Large intestine (tissue), 3 donors: Measurements from ENCODE around the gene FBXL7. TPM values are rescaled to one million over a fixed set of nuclear protein-coding genes. Genes with fewer than 3 reads are reported as not detected.

Source experiments
- DNase-seq, 2 donors: peaks; one replicate each; pipeline versions ENCODE4 v3.0.0 to v3.0.0-alpha.2; 2013
- H3K27ac ChIP-seq: one replicate; pipeline ENCODE4 v1.5.1; 2013; ENCODE audit warnings: low read length
- H3K27me3 ChIP-seq: 2 replicates; pipeline ENCODE4 v1.6.1; 2013; ENCODE audit warnings: low read length; ENCODE audit not compliant: control insufficient read depth, insufficient read depth
- H3K36me3 ChIP-seq: 2 replicates; pipeline ENCODE4 v1.6.1; 2013; ENCODE audit warnings: low read length; ENCODE audit not compliant: control insufficient read depth, insufficient read depth
- H3K4me1 ChIP-seq: one replicate; pipeline ENCODE4 v1.6.1; 2013; ENCODE audit warnings: low read length; ENCODE audit not compliant: control insufficient read depth, insufficient read depth
- H3K4me3 ChIP-seq: one replicate; pipeline ENCODE4 v1.5.1; 2013; ENCODE audit warnings: low read length
- H3K9me3 ChIP-seq: one replicate; pipeline ENCODE4 v1.6.1; 2013; ENCODE audit warnings: mild to moderate bottlenecking, low read depth, low read length, moderate library complexity; ENCODE audit not compliant: control insufficient read depth
- WGBS: methylation state at CpG from one replicate; pipeline ENCODE4 v1.1.5; 2013; ENCODE audit warnings: low lambda C conversion rate; ENCODE audit not compliant: insufficient coverage; 5-methylcytosine and 5-hydroxymethylcytosine counted together
- polyA plus RNA-seq: library from polyadenylated mRNA; unstranded; fragments of 120-200 nt; gene quantifications from one replicate; pipeline ENCODE4 v1.2.1, GENCODE V29; 2013

FBXL7 gene
- polyA plus RNA-seq, 1 donor: 7.2 TPM

GRCh38 chr5:15555176-15555575 lies 55.2 kb downstream of the FBXL7 start:
- DNase-seq: no peak
- WGBS: no CpG with 5 or more reads among the region's 5 CpGs
- Histone ChIP-seq H3K9me3 (no peaks in the 10 kb centered on the region), H3K4me1 (no peaks in the 10 kb centered on the region), H3K27me3 (no peaks in the 10 kb centered on the region), H3K4me3 (no peak overlapping the region), H3K36me3 (no peaks in the 10 kb centered on the region), H3K27ac (no peak overlapping the region)

GRCh38 chr5:15558240-15558639 lies 58.3 kb downstream of the FBXL7 start:
- Histone ChIP-seq H3K27ac (no peak overlapping the region), H3K9me3 (no peaks in the 10 kb centered on the region), H3K4me1 (no peaks in the 10 kb centered on the region), H3K4me3 (no peak overlapping the region), H3K36me3 (no peaks in the 10 kb centered on the region), H3K27me3 (no peaks in the 10 kb centered on the region)
- DNase-seq: no peak
- 100% methylated on average over 1 of the region's 2 CpGs for WGBS

- no peaks in the 10 kb centered on the region for H3K9me3 ChIP-seq
- H3K4me1 ChIP-seq: no peaks in the 10 kb centered on the region
- no CpG with 5 or more reads among the region's 4 CpGs for WGBS
- no peaks in the 10 kb centered on the region for H3K36me3 ChIP-seq
- DNase-seq: no peak
- no peaks in the 10 kb centered on the region for H3K27me3 ChIP-seq
- no peak overlapping the region for H3K27ac ChIP-seq
- no peak overlapping the region for H3K4me3 ChIP-seq
Measured at GRCh38 chr5:15558681-15559080, 58.7 kb downstream of the FBXL7 start.

GRCh38 chr5:15560421-15560820 lies 60.4 kb downstream of the FBXL7 start:
- no peaks in the 10 kb centered on the region for H3K27me3 ChIP-seq

GRCh38 chr5:15564523-15564922 lies 64.5 kb downstream of the FBXL7 start:
- Histone ChIP-seq H3K4me1 (no peaks in the 10 kb centered on the region), H3K27ac (no peak overlapping the region), H3K9me3 (no peaks in the 10 kb centered on the region), H3K36me3 (no peaks in the 10 kb centered on the region), H3K4me3 (no peak overlapping the region), H3K27me3 (no peaks in the 10 kb centered on the region)
- no peak for DNase-seq
- WGBS: 100% methylated on average over 1 of the region's 4 CpGs

More at GRCh38 chr5:15560421-15560820, 60.4 kb downstream of the FBXL7 start:
- Histone ChIP-seq H3K4me3 (no peak overlapping the region), H3K27ac (no peak overlapping the region), H3K36me3 (no peaks in the 10 kb centered on the region), H3K9me3 (no peaks in the 10 kb centered on the region), H3K4me1 (no peaks in the 10 kb centered on the region)
- no peak for DNase-seq
- WGBS: 100% methylated on average over 2 of the region's 3 CpGs

GRCh38 chr5:15564957-15565356 lies 65.0 kb downstream of the FBXL7 start:
- no peaks in the 10 kb centered on the region for H3K36me3 ChIP-seq
- no peaks in the 10 kb centered on the region for H3K9me3 ChIP-seq
- no peak for DNase-seq
- H3K4me3 ChIP-seq: no peak overlapping the region
- H3K27ac ChIP-seq: no peak overlapping the region
- WGBS: 80% methylated on average over 1 of the region's 1 CpG
- H3K4me1 ChIP-seq: no peaks in the 10 kb centered on the region
- H3K27me3 ChIP-seq: no peaks in the 10 kb centered on the region

GRCh38 chr5:15566306-15566705 lies 66.3 kb downstream of the FBXL7 start:
- no peaks in the 10 kb centered on the region for H3K36me3 ChIP-seq
- H3K27me3 ChIP-seq: no peaks in the 10 kb centered on the region
- no peaks in the 10 kb centered on the region for H3K4me1 ChIP-seq
- no peak overlapping the region for H3K4me3 ChIP-seq
- H3K27ac ChIP-seq: no peak overlapping the region
- H3K9me3 ChIP-seq: no peaks in the 10 kb centered on the region
- no CpG with 5 or more reads among the region's 4 CpGs for WGBS
- DNase-seq: no peak

GRCh38 chr5:15566789-15567188 lies 66.8 kb downstream of the FBXL7 start:
- Histone ChIP-seq H3K4me3 (no peak overlapping the region), H3K27me3 (no peaks in the 10 kb centered on the region), H3K36me3 (no peaks in the 10 kb centered on the region), H3K9me3 (no peaks in the 10 kb centered on the region), H3K27ac (no peak overlapping the region), H3K4me1 (no peaks in the 10 kb centered on the region)
- DNase-seq: no peak

GRCh38 chr5:15570491-15570890 lies 70.5 kb downstream of the FBXL7 start:
- H3K9me3 ChIP-seq: no peaks in the 10 kb centered on the region

GRCh38 chr5:15571081-15571480 lies 71.1 kb downstream of the FBXL7 start:
- Histone ChIP-seq H3K36me3 (no peaks in the 10 kb centered on the region), H3K4me3 (no peak overlapping the region), H3K9me3 (no peaks in the 10 kb centered on the region), H3K27me3 (no peaks in the 10 kb centered on the region), H3K27ac (no peak overlapping the region), H3K4me1 (no peaks in the 10 kb centered on the region)
- WGBS: no CpG with 5 or more reads among the region's 1 CpG
- DNase-seq: no peak

More at GRCh38 chr5:15570491-15570890, 70.5 kb downstream of the FBXL7 start:
- no peaks in the 10 kb centered on the region for H3K27me3 ChIP-seq
- DNase-seq: no peak
- H3K4me3 ChIP-seq: no peak overlapping the region
- no peaks in the 10 kb centered on the region for H3K4me1 ChIP-seq
- H3K36me3 ChIP-seq: no peaks in the 10 kb centered on the region
- WGBS: no CpG with 5 or more reads among the region's 5 CpGs
- H3K27ac ChIP-seq: no peak overlapping the region

- Histone ChIP-seq H3K4me3 (no peak overlapping the region), H3K4me1 (no peaks in the 10 kb centered on the region), H3K27ac (no peak overlapping the region), H3K36me3 (no peaks in the 10 kb centered on the region), H3K9me3 (no peaks in the 10 kb centered on the region), H3K27me3 (no peaks in the 10 kb centered on the region)
- WGBS: 100% methylated on average over 2 of the region's 7 CpGs
- DNase-seq: no peak
Measured at GRCh38 chr5:15571618-15572017, 71.6 kb downstream of the FBXL7 start.
